ENCODE measurements around the gene MAPK1.
"Not testable (repeated sequence)": the region's sequence is repeated elsewhere in the genome, so short reads cannot be mapped to it uniquely, and the experiment has no call there.

The MAPK1 gene

GRCh38 chr22:21850660-21851059 is 16.8 kb downstream of the MAPK1 start:
- in situ Hi-C loops (cut with HindIII; ENCODE audit: low sequenced_read_pairs) = loop anchor here (5.0 to 10.0 kb wide), 3 partner anchors 48 to 84 kb away; no protein-coding TSS in a partner anchor

- in situ Hi-C loops (cut with HindIII; ENCODE audit: low sequenced_read_pairs) = no loop called here
Observed at GRCh38 chr22:21849489-21849888, 18.0 kb downstream of the MAPK1 start.

- in situ Hi-C loops (cut with HindIII; ENCODE audit: low sequenced_read_pairs) = not testable (repeated sequence)
Observed at GRCh38 chr22:21848057-21848456, 19.4 kb downstream of the MAPK1 start.

GRCh38 chr22:21845558-21846453 is 21.6 kb downstream of the MAPK1 start:
- in situ Hi-C loops (cut with HindIII; ENCODE audit: low sequenced_read_pairs) = no loop called here

- in situ Hi-C loops (cut with HindIII; ENCODE audit: low sequenced_read_pairs) = no loop called here
Observed at GRCh38 chr22:21842946-21843345, 24.5 kb downstream of the MAPK1 start.

GRCh38 chr22:21841422-21841821 is 26.0 kb downstream of the MAPK1 start:
- in situ Hi-C loops (cut with HindIII; ENCODE audit: low sequenced_read_pairs) = no loop called here

GRCh38 chr22:21840236-21840823 is 27.1 kb downstream of the MAPK1 start:
- in situ Hi-C loops (cut with HindIII; ENCODE audit: low sequenced_read_pairs) = no loop called here

GRCh38 chr22:21839765-21840140 is 27.7 kb downstream of the MAPK1 start:
- in situ Hi-C loops (cut with HindIII; ENCODE audit: low sequenced_read_pairs) = no loop called here

- in situ Hi-C loops (cut with HindIII; ENCODE audit: low sequenced_read_pairs) = not testable (repeated sequence)
Observed at GRCh38 chr22:21839104-21839764, 28.2 kb downstream of the MAPK1 start.

GRCh38 chr22:21837248-21837979 is 30.0 kb downstream of the MAPK1 start:
- in situ Hi-C loops (cut with HindIII; ENCODE audit: low sequenced_read_pairs) = no loop called here

GRCh38 chr22:21836486-21836885 is 31.0 kb downstream of the MAPK1 start:
- in situ Hi-C loops (cut with HindIII; ENCODE audit: low sequenced_read_pairs) = not testable (repeated sequence)

GRCh38 chr22:21835378-21835777 is 32.1 kb downstream of the MAPK1 start:
- in situ Hi-C loops (cut with HindIII; ENCODE audit: low sequenced_read_pairs) = no loop called here

GRCh38 chr22:21834869-21835268 is 32.6 kb downstream of the MAPK1 start:
- in situ Hi-C loops (cut with HindIII; ENCODE audit: low sequenced_read_pairs) = no loop called here

- in situ Hi-C loops (cut with HindIII; ENCODE audit: low sequenced_read_pairs) = no loop called here
Observed at GRCh38 chr22:21832291-21833290, 34.9 kb downstream of the MAPK1 start.

- in situ Hi-C loops (cut with HindIII; ENCODE audit: low sequenced_read_pairs) = no loop called here
Observed at GRCh38 chr22:21829523-21829922, 37.9 kb downstream of the MAPK1 start.

- in situ Hi-C loops (cut with HindIII; ENCODE audit: low sequenced_read_pairs) = no loop called here
Observed at GRCh38 chr22:21828268-21828638, 39.2 kb downstream of the MAPK1 start.

- in situ Hi-C loops (cut with HindIII; ENCODE audit: low sequenced_read_pairs) = no loop called here
Observed at GRCh38 chr22:21827628-21828267, 39.7 kb downstream of the MAPK1 start.

GRCh38 chr22:21826204-21826603 is 41.2 kb downstream of the MAPK1 start:
- in situ Hi-C loops (cut with HindIII; ENCODE audit: low sequenced_read_pairs) = no loop called here

GRCh38 chr22:21824962-21825361 is 42.5 kb downstream of the MAPK1 start:
- in situ Hi-C loops (cut with HindIII; ENCODE audit: low sequenced_read_pairs) = not testable (repeated sequence)

Data from endothelial cell of hepatic sinusoid (primary cell).